ENCODE results near the gene POU2F3. TPM values are rescaled to one million over a fixed set of nuclear protein-coding genes. Genes with fewer than 3 reads are reported as not detected.

POU2F3 gene
- total RNA-seq, 1 donor from 2014 or later, result not detected

DNA sequence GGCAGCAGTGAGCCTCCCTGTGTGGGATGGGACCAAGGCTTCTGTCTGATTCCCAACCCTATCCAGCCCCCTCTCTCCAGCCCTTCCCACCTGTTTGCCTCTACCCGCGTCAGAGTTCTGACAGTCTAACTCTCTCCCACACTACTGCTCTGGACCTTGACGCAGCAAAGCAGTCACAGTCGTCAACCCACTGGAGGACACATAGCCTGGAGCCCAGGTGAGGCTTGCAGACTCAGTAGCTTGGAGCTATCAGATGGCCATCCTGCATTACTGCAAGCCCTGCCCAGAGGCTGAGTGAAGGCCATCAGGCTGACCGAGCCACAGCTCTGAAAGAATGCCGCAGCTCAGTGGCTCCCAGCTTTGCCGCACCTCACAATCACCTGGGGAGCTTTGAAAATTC, 25.4 kb upstream of the POU2F3 start:
- no peak for DNase-seq
- peaks cover 23% of the 10 kb centered on the region for H3K27me3 Mint-ChIP-seq (ENCODE audit: unreplicated experiment)
- H3K9me3 Mint-ChIP-seq (ENCODE audit: unreplicated experiment), result peaks cover 8% of the 10 kb centered on the region
- no peak overlapping the region for H3K27ac Mint-ChIP-seq (ENCODE audit: unreplicated experiment)
- TF ChIP-seq, protein P1, sequence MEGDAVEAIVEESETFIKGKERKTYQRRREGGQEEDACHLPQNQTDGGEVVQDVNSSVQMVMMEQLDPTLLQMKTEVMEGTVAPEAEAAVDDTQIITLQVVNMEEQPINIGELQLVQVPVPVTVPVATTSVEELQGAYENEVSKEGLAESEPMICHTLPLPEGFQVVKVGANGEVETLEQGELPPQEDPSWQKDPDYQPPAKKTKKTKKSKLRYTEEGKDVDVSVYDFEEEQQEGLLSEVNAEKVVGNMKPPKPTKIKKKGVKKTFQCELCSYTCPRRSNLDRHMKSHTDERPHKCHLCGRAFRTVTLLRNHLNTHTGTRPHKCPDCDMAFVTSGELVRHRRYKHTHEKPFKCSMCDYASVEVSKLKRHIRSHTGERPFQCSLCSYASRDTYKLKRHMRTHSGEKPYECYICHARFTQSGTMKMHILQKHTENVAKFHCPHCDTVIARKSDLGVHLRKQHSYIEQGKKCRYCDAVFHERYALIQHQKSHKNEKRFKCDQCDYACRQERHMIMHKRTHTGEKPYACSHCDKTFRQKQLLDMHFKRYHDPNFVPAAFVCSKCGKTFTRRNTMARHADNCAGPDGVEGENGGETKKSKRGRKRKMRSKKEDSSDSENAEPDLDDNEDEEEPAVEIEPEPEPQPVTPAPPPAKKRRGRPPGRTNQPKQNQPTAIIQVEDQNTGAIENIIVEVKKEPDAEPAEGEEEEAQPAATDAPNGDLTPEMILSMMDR (IDR thresholded peaks at IDR 0.05; ENCODE audit: partially characterized antibody, unreplicated experiment), result no peak
- H3K36me3 Mint-ChIP-seq (ENCODE audit: unreplicated experiment), result no peaks in the 10 kb centered on the region
- no peak overlapping the region for H3K4me3 Mint-ChIP-seq (ENCODE audit: unreplicated experiment)
- H3K4me1 Mint-ChIP-seq (ENCODE audit: low read depth, unreplicated experiment), result peaks cover under 1% of the 10 kb centered on the region

DNA sequence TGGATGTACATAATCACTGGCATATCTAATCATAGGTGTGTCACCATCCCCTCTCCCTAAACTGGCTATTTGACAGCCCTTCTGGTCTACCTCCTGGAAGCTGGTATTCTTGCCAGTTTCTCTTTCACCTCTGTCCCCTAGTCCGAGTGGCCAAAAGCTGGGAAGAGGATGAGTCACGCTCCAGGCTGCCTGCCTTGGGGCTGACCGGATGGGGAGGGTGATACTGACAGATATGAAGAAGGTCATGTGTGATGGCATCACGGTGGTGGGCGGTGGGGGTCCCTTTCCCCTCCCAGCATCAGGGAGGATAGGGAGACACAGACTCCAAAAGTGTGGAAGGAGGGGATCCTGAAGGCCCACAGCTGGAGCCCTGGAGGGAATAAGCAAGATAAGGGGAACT, 24.3 kb upstream of the POU2F3 start:
- no peak overlapping the region for H3K27ac Mint-ChIP-seq (ENCODE audit: unreplicated experiment)
- no peaks in the 10 kb centered on the region for H3K36me3 Mint-ChIP-seq (ENCODE audit: unreplicated experiment)
- H3K4me1 Mint-ChIP-seq (ENCODE audit: low read depth, unreplicated experiment), result no peaks in the 10 kb centered on the region
- peaks cover 2% of the 10 kb centered on the region for H3K9me3 Mint-ChIP-seq (ENCODE audit: unreplicated experiment)
- TF ChIP-seq, protein P1 (IDR thresholded peaks at IDR 0.05; ENCODE audit: partially characterized antibody, unreplicated experiment), result no peak
- no peak for DNase-seq
- no peak overlapping the region for H3K4me3 Mint-ChIP-seq (ENCODE audit: unreplicated experiment)
- peaks cover 20% of the 10 kb centered on the region for H3K27me3 Mint-ChIP-seq (ENCODE audit: unreplicated experiment)

DNA sequence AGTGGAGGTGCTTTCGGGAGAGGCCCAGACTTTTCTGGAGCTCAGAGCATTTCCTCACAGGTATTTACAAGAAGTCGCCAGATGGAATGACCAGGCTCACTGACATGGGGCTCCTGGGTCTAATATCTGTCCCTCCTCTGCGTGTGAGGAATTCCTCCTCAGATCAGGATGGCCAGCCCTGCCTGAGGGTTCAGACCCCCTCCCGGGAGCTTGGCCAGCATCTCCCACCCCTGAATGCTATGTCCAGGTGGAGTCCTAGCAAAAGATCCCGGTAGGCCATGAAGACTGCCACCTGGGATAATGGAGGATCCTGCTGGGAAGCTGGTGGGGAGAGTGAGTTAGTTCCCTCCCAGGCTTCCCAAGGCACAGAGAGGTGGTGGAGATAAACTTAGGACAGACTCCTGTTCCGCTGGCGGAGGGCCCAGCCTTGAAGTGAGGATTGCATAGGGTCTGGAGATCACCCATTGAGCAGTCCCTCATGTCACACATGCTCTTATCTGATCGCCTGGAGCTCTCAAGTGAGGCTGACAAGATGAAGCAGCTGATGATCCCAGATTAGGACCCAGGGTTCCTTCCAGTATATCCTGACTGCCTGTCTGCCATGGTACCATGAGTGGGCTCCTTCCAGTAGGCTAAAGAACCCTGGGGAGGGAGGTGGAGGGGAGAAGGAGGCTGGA, 23.4 kb upstream of the POU2F3 start:
- no peak overlapping the region for H3K4me3 Mint-ChIP-seq (ENCODE audit: unreplicated experiment)
- H3K27me3 Mint-ChIP-seq (ENCODE audit: unreplicated experiment), result peaks cover 24% of the 10 kb centered on the region
- H3K9me3 Mint-ChIP-seq (ENCODE audit: unreplicated experiment), result peaks cover 2% of the 10 kb centered on the region
- no peaks in the 10 kb centered on the region for H3K4me1 Mint-ChIP-seq (ENCODE audit: low read depth, unreplicated experiment)
- no peak overlapping the region for H3K27ac Mint-ChIP-seq (ENCODE audit: unreplicated experiment)
- TF ChIP-seq, protein P1 (IDR thresholded peaks at IDR 0.05; ENCODE audit: partially characterized antibody, unreplicated experiment), result no peak
- no peaks in the 10 kb centered on the region for H3K36me3 Mint-ChIP-seq (ENCODE audit: unreplicated experiment)
- no peak for DNase-seq

DNA sequence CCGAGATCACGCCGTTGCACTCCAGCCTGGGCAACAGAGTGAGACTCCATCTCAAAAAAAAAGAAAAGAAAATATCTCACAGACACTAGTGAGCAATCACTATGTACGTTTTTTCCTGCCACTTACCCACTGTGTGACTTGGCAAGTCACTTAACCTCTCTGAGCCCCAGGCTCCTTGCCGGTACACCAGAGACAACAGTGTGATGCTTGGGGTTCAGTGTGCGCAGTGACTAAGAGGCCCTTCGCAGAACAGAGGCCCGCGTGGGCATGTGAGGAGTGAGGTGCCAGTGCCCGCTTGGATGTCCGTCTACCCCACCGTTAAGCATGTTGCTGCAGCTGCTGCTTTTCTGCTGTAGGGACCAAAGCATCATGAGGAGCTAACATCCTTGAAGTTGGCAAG, 22.4 kb upstream of the POU2F3 start:
- H3K27ac Mint-ChIP-seq (ENCODE audit: unreplicated experiment), result no peak overlapping the region
- H3K4me1 Mint-ChIP-seq (ENCODE audit: low read depth, unreplicated experiment), result no peaks in the 10 kb centered on the region
- TF ChIP-seq, protein P1 (IDR thresholded peaks at IDR 0.05; ENCODE audit: partially characterized antibody, unreplicated experiment), result no peak
- H3K4me3 Mint-ChIP-seq (ENCODE audit: unreplicated experiment), result no peak overlapping the region
- no peaks in the 10 kb centered on the region for H3K36me3 Mint-ChIP-seq (ENCODE audit: unreplicated experiment)
- H3K9me3 Mint-ChIP-seq (ENCODE audit: unreplicated experiment), result no peaks in the 10 kb centered on the region
- no peak for DNase-seq
- H3K27me3 Mint-ChIP-seq (ENCODE audit: unreplicated experiment), result peaks cover 19% of the 10 kb centered on the region

DNA sequence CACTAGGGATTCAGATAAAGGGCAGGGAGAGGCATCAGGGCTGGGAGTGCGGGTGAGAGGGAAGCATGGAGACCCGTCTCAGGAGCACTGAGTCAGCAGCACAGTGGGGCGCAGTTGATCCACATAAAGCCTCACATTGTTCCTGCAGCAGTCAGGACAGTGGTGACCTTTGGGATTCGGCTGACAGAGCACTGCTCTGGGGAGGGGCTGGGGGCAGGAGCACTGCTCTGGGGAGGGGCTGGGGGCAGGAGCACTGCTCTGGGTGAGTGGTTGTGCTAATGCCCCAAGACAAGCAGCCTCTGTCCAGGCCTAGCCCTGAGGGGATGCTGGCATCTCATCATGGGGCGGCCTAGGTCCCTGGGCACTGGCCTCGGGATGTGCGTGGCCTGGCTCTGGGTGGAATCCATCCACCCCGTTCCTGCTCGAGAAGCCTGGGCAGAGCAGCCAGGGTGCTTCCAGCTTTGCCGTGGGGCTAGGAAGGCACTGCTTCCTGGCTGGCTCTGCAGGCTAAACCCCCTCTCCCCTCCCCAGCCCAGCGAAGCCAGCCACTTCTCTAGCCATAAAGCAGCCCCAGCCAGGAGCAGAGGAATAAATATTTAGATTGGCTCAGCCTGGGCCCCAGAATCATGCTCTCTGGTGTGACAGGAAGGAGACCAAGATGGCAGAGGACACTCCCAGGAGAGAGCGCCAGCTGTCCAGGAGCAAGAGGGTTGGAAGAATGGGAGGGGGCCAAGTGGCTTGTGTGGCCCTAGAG, 21.8 kb upstream of the POU2F3 start:
- Mint-ChIP-seq H3K27ac (ENCODE audit: unreplicated experiment) (no peak overlapping the region), H3K4me3 (ENCODE audit: unreplicated experiment) (no peak overlapping the region), H3K4me1 (ENCODE audit: low read depth, unreplicated experiment) (no peaks in the 10 kb centered on the region), H3K9me3 (ENCODE audit: unreplicated experiment) (no peaks in the 10 kb centered on the region), H3K27me3 (ENCODE audit: unreplicated experiment) (peaks cover 17% of the 10 kb centered on the region), H3K36me3 (ENCODE audit: unreplicated experiment) (no peaks in the 10 kb centered on the region)
- TF ChIP-seq, protein P1 (IDR thresholded peaks at IDR 0.05; ENCODE audit: partially characterized antibody, unreplicated experiment), result no peak
- DNase-seq, result no peak

Data from glutamatergic neuron (in vitro differentiated cells).